H9 (cell line): ENCODE measurements around the gene BTBD1. TPM values are rescaled to one million over a fixed set of nuclear protein-coding genes. Genes with fewer than 3 reads are reported as not detected.

Source experiments
- DNase-seq: peaks from one replicate; pipeline ENCODE4 v3.0.0-alpha.2; 2017
- H2AFZ ChIP-seq: one replicate; pipeline ENCODE4 v1.6.1; 2013; ENCODE audit warnings: mild to moderate bottlenecking, low read length, control low read depth, moderate library complexity
- H2AK5ac ChIP-seq: 2 replicates; pipeline ENCODE4 v1.6.1; 2013; ENCODE audit warnings: low read length, control low read depth, mixed read lengths; ENCODE audit not compliant: insufficient read length
- H2BK120ac ChIP-seq: one replicate; pipeline ENCODE4 v1.6.1; 2013; ENCODE audit warnings: low read depth, mild to moderate bottlenecking, low read length, control low read depth, inconsistent platforms; ENCODE audit not compliant: poor library complexity, severe bottlenecking
- H2BK12ac ChIP-seq: 2 replicates; pipeline ENCODE4 v1.6.1; 2013; ENCODE audit warnings: low read length, control low read depth, mixed read lengths, low read depth; ENCODE audit not compliant: insufficient read length
- H2BK15ac ChIP-seq: 2 replicates; pipeline ENCODE4 v1.6.1; 2013; ENCODE audit warnings: low read depth, low read length, control low read depth
- H2BK20ac ChIP-seq: one replicate; pipeline ENCODE4 v1.6.1; 2013; ENCODE audit warnings: low read depth, mild to moderate bottlenecking, low read length, control low read depth, inconsistent platforms; ENCODE audit not compliant: poor library complexity, severe bottlenecking
- H2BK5ac ChIP-seq: 2 replicates; pipeline ENCODE4 v1.6.1; 2013; ENCODE audit warnings: low read length, control low read depth, mixed read lengths; ENCODE audit not compliant: insufficient read length
- H3K14ac ChIP-seq: 2 replicates; pipeline ENCODE4 v1.6.1; 2013; ENCODE audit warnings: low read length, control low read depth; ENCODE audit not compliant: insufficient read depth
- H3K18ac ChIP-seq: 2 replicates; pipeline ENCODE4 v1.6.1; 2013; ENCODE audit warnings: low read depth, mild to moderate bottlenecking, mixed read lengths, low read length, control low read depth; ENCODE audit not compliant: insufficient read length
- H3K23ac ChIP-seq: 2 replicates; pipeline ENCODE4 v1.6.1; 2013; ENCODE audit warnings: low read length, control low read depth, mixed read lengths, low read depth; ENCODE audit not compliant: insufficient read length
- H3K23me2 ChIP-seq: 2 replicates; pipeline ENCODE4 v1.6.1; 2013; ENCODE audit warnings: low read depth, mild to moderate bottlenecking, mixed read lengths, low read length, control low read depth; ENCODE audit not compliant: insufficient read length, poor library complexity, severe bottlenecking
- H3K27ac ChIP-seq: 2 replicates; pipeline ENCODE4 v1.5.1; 2013; ENCODE audit warnings: low read length, control low read depth, mixed read lengths, low read depth; ENCODE audit not compliant: insufficient read length
- H3K27me3 ChIP-seq: 2 replicates; pipeline ENCODE4 v1.6.1; 2013; ENCODE audit warnings: low read length, control low read depth, inconsistent platforms; ENCODE audit not compliant: insufficient read depth
- H3K4ac ChIP-seq: 2 replicates; pipeline ENCODE4 v1.6.1; 2013; ENCODE audit warnings: low read depth, mild to moderate bottlenecking, control low read depth, inconsistent platforms, low read length, moderate library complexity
- H3K4me1 ChIP-seq: 2 replicates; pipeline ENCODE4 v1.6.1; 2013; ENCODE audit warnings: low read length, control low read depth, inconsistent platforms; ENCODE audit not compliant: insufficient read depth
- H3K4me2 ChIP-seq: 2 replicates; pipeline ENCODE4 v1.6.1; 2013; ENCODE audit warnings: low read length, control low read depth, mixed read lengths; ENCODE audit not compliant: insufficient read length, insufficient read depth
- H3K56ac ChIP-seq: 2 replicates; pipeline ENCODE4 v1.6.1; 2013; ENCODE audit warnings: low read depth, mild to moderate bottlenecking, mixed read lengths, low read length, control low read depth; ENCODE audit not compliant: insufficient read length
- H3K79me1 ChIP-seq: 2 replicates; pipeline ENCODE4 v1.6.1; 2013; ENCODE audit warnings: low read depth, mild to moderate bottlenecking, moderate library complexity, low read length, control low read depth, inconsistent platforms; ENCODE audit not compliant: insufficient read depth, poor library complexity, severe bottlenecking
- H3K79me2 ChIP-seq: 2 replicates; pipeline ENCODE4 v1.6.1; 2013; ENCODE audit warnings: low read length, control low read depth, inconsistent platforms; ENCODE audit not compliant: insufficient read depth
- H3K9ac ChIP-seq: 2 replicates; pipeline ENCODE4 v1.6.1; 2013; ENCODE audit warnings: low read length, control low read depth, mixed read lengths; ENCODE audit not compliant: insufficient read length; ENCODE audit errors: extremely low read depth
- H3K9me3 ChIP-seq: one replicate; pipeline ENCODE4 v1.6.1; 2013; ENCODE audit warnings: low read depth, low read length, inconsistent platforms; ENCODE audit not compliant: control insufficient read depth
- H3T11ph ChIP-seq: one replicate; pipeline ENCODE4 v1.6.1; 2013; ENCODE audit warnings: mild to moderate bottlenecking, low read length, control low read depth, inconsistent platforms
- H4K20me1 ChIP-seq: one replicate; pipeline ENCODE4 v1.6.1; 2013; ENCODE audit not compliant: control insufficient read depth, insufficient read length, insufficient read depth
- H4K5ac ChIP-seq: 2 replicates; pipeline ENCODE4 v1.6.1; 2013; ENCODE audit warnings: low read depth, mild to moderate bottlenecking, mixed read lengths, low read length, control low read depth; ENCODE audit not compliant: insufficient read length
- H4K8ac ChIP-seq: replicated peaks from 2 replicates; pipeline ENCODE4 v1.6.1; 2013; ENCODE audit warnings: low read length, control low read depth, mixed read lengths, low read depth; ENCODE audit not compliant: insufficient read length
- H4K91ac ChIP-seq: 2 replicates; pipeline ENCODE4 v1.6.1; 2013; ENCODE audit warnings: low read depth, mild to moderate bottlenecking, moderate library complexity, mixed read lengths, low read length, control low read depth; ENCODE audit not compliant: insufficient read length
- H3K27ac Mint-ChIP-seq, 3 experiments: 2 replicates in 2 of 3; 3 replicates in 1 of 3; pipeline ENCODE4 v1.8.0; 2020 to 2021; ENCODE audit warnings: mixed read lengths in 3 of 3, mild to moderate bottlenecking in 1 of 3, moderate library complexity in 1 of 3
- H3K27me3 Mint-ChIP-seq: 2 replicates; pipeline ENCODE4 v1.8.0; 2021; ENCODE audit warnings: low read depth, mild to moderate bottlenecking, moderate library complexity, mixed read lengths
- H3K36me3 Mint-ChIP-seq, 3 experiments: 2 replicates in 2 of 3; 3 replicates in 1 of 3; pipeline ENCODE4 v1.8.0; 2020 to 2021; ENCODE audit warnings: low read depth in 3 of 3, mixed read lengths in 3 of 3; ENCODE audit not compliant: insufficient read depth in 1 of 3
- H3K4me1 Mint-ChIP-seq, 2 experiments: 2 replicates each; pipeline ENCODE4 v1.8.0; 2020; ENCODE audit warnings: mixed read lengths in 2 of 2
- H3K4me3 Mint-ChIP-seq, 2 experiments: 2 replicates in 1 of 2; 3 replicates in 1 of 2; pipeline ENCODE4 v1.8.0; 2020 to 2021; ENCODE audit warnings: mild to moderate bottlenecking in 2 of 2, mixed read lengths in 2 of 2, moderate library complexity in 1 of 2
- H3K9me3 Mint-ChIP-seq, 2 experiments: 2 replicates in 1 of 2; 3 replicates in 1 of 2; pipeline ENCODE4 v1.8.0; 2020; ENCODE audit warnings: mild to moderate bottlenecking in 2 of 2, mixed read lengths in 2 of 2, moderate library complexity in 1 of 2
- CTCF ChIP-seq: fragments of 200-600 bp; sonication (generic); conservative IDR thresholded peaks from 3 replicates; pipeline ENCODE4 v1.8.0; 2021; ENCODE audit warnings: antibody characterized with exemption, mild to moderate bottlenecking
- WGBS: extraction: QIAGEN DNeasy Blood & Tissue Kit; methylation state at CpG from one replicate; pipeline ENCODE4 v1.1.7; 2013; ENCODE audit warnings: missing lambda C conversion rate, low lambda C conversion rate, mixed read lengths; ENCODE audit not compliant: insufficient read length; ENCODE audit errors: extremely low coverage; 5-methylcytosine and 5-hydroxymethylcytosine counted together
- total RNA-seq: library from RNA; stranded (reverse); gene quantifications from 2 replicates; pipeline ENCODE4 v1.2.1, GENCODE V29; 2021

Gene BTBD1
- total RNA-seq, 1 experiment from 2014 or later, result 43.3 TPM

- DNase-seq, result no peak
- H3K27me3 Mint-ChIP-seq, result peaks cover 2% of the 10 kb centered on the region; the same call in 1 of the 2 replicates
- Histone ChIP-seq H3K27ac (no peak overlapping the region), H3K23ac (no peak overlapping the region), H2BK5ac (no peak overlapping the region), H4K20me1 (no peaks in the 10 kb centered on the region), H2AK5ac (no peak overlapping the region), H3K4ac (no peak overlapping the region), H2BK15ac (no peak overlapping the region), H4K5ac (no peak overlapping the region), H4K8ac (no peak overlapping the region), H3K27me3 (no peaks in the 10 kb centered on the region), H3K9me3 (no peaks in the 10 kb centered on the region), H3T11ph (no peak overlapping the region), H2AFZ (no peak overlapping the region), H3K4me2 (no peak overlapping the region), H3K79me1 (no peaks in the 10 kb centered on the region), H3K14ac (no peak overlapping the region), H3K18ac (no peak overlapping the region), H3K23me2 (no peaks in the 10 kb centered on the region), H3K4me1 (no peaks in the 10 kb centered on the region), H3K9ac (no peak overlapping the region), H3K56ac (no peak overlapping the region), H3K79me2 (no peaks in the 10 kb centered on the region), H4K91ac (no peak overlapping the region), H2BK120ac (no peak overlapping the region), H2BK12ac (no peak overlapping the region), H2BK20ac (no peak overlapping the region)
- no peak overlapping the region; a peak in 1 of 7 replicates for H3K27ac Mint-ChIP-seq
- peaks cover 0 to 5% of the 10 kb centered on the region in 2 experiments; a peak in 2 of 5 replicates for H3K9me3 Mint-ChIP-seq
- H3K4me1 Mint-ChIP-seq, result peaks cover 3 to 4% of the 10 kb centered on the region in 2 experiments; a peak in 2 of 4 replicates
- H3K36me3 Mint-ChIP-seq, result peaks cover 6 to 10% (median 7%) of the 10 kb centered on the region in 3 experiments; a peak in 6 of 7 replicates
- no CpG with 5 or more reads among the region's 3 CpGs for WGBS
- TF ChIP-seq CTCF, result no peak
- no peak overlapping the region for H3K4me3 Mint-ChIP-seq
Observed at GRCh38 chr15:82995938-82996337, 71.1 kb downstream of the BTBD1 start.
